ENCODE results near the gene GALR2.
A peak's percentile ranks its signal among the peaks of the same experiment; 100 is the strongest.
"Not testable (repeated sequence)": the region's sequence is repeated elsewhere in the genome, so short reads cannot be mapped to it uniquely, and the experiment has no call there.

The GALR2 gene

GRCh38 chr17:76050538-76051467 is 23.8 kb upstream of the GALR2 start:
- no peak for DNase-seq

- DNase-seq = no peak
These were observed 23.0 kb upstream of the GALR2 start for GRCh38 chr17:76051561-76051960.

GRCh38 chr17:76053246-76054111 is 21.1 kb upstream of the GALR2 start:
- DNase-seq = no peak

GRCh38 chr17:76054112-76054476 is 20.5 kb upstream of the GALR2 start:
- DNase-seq = no peak

- DNase-seq = no peak
These were observed 17.7 kb upstream of the GALR2 start for GRCh38 chr17:76056882-76057281.

GRCh38 chr17:76058264-76058663 is 16.3 kb upstream of the GALR2 start:
- not testable (repeated sequence) for DNase-seq

GRCh38 chr17:76063875-76064546 is 10.6 kb upstream of the GALR2 start:
- DNase-seq = no peak

GRCh38 chr17:76065775-76066174 is 8.8 kb upstream of the GALR2 start:
- no peak for DNase-seq

GRCh38 chr17:76071531-76072147 is 2.9 kb upstream of the GALR2 start:
- no peak for DNase-seq

- DNase-seq = peak; percentile 66
These were observed 2.3 kb upstream of the GALR2 start, which contains the start of gene SRP68 for GRCh38 chr17:76072148-76072858. TSS of gene SRP68 (minus strand) at chr17:76072517. CDS start at chr17:76072491, 26 bp downstream.

GRCh38 chr17:76075364-76076145 is 974 bp downstream of the GALR2 start:
- no peak for DNase-seq

GRCh38 chr17:76076146-76076764 is 1.7 kb downstream of the GALR2 start:
- no peak for DNase-seq

GRCh38 chr17:76076765-76077583 is 2.4 kb downstream of the GALR2 start:
- DNase-seq = no peak

- DNase-seq = no peak
These were observed 3.1 kb downstream of the GALR2 start for GRCh38 chr17:76077584-76078110.

GRCh38 chr17:76078370-76078769 is 3.8 kb downstream of the GALR2 start:
- not testable (repeated sequence) for DNase-seq

GRCh38 chr17:76078860-76079534 is 4.4 kb downstream of the GALR2 start, which contains the start of gene ZACN:
TSS of gene ZACN (plus strand) at chr17:76079182. CDS start at chr17:76079265, 83 bp downstream.
- DNase-seq = no peak

- no peak for DNase-seq
These were observed 5.0 kb downstream of the GALR2 start for GRCh38 chr17:76079535-76079955.

- DNase-seq = no peak
These were observed 5.6 kb downstream of the GALR2 start for GRCh38 chr17:76079956-76080767.

Data from NCI-H2107 (cell line).